DND-41 (cell line): Measurements from ENCODE around the gene ZNF184.

Source experiments
- ATAC-seq: fragments of 200-7000 bp; cut with Tn5 transposase; 3 replicates; pipeline ENCODE4 v1.9.1; 2021; ENCODE audit warnings: low read depth; ENCODE audit not compliant: insufficient read depth
- DNase-seq: peaks from one replicate; pipeline ENCODE4 v3.0.0-alpha.2; 2020
- H2AFZ ChIP-seq: 2 replicates; pipeline ENCODE4 v1.6.0; 2012; ENCODE audit warnings: low read depth, low read length
- H3K27ac ChIP-seq: 2 replicates; pipeline ENCODE4 v1.5.1; 2012; ENCODE audit warnings: low read length, inconsistent platforms
- H3K27me3 ChIP-seq: fragments of 200-600 bp; sonication (generic); 2 replicates; pipeline ENCODE4 v1.6.0; 2012; ENCODE audit warnings: low read length, mild to moderate bottlenecking, inconsistent platforms; ENCODE audit not compliant: insufficient read depth, poor library complexity
- H3K36me3 ChIP-seq: 2 replicates; pipeline ENCODE4 v1.5.1; 2012; ENCODE audit warnings: low read length, inconsistent platforms; ENCODE audit not compliant: insufficient read depth
- H3K4me1 ChIP-seq: 2 replicates; pipeline ENCODE4 v1.5.1; 2012; ENCODE audit warnings: mild to moderate bottlenecking, low read length; ENCODE audit not compliant: insufficient read depth
- H3K4me2 ChIP-seq: 2 replicates; pipeline ENCODE4 v1.6.0; 2012; ENCODE audit warnings: mild to moderate bottlenecking, moderate library complexity, low read length, inconsistent platforms; ENCODE audit not compliant: insufficient read depth
- H3K4me3 ChIP-seq, 2 experiments: fragments of 200-600 bp in 1 of 2; shearing (Covaris generic) in 1 of 2; 2 replicates each; pipeline ENCODE4 v1.5.1; 2012 to 2016; ENCODE audit warnings: inconsistent platforms in 2 of 2, low read length in 2 of 2, mild to moderate bottlenecking in 2 of 2, low read depth in 1 of 2, moderate library complexity in 1 of 2
- H3K79me2 ChIP-seq: 2 replicates; pipeline ENCODE4 v1.6.0; 2012; ENCODE audit warnings: low read length, inconsistent platforms; ENCODE audit not compliant: insufficient read depth
- H3K9ac ChIP-seq: 2 replicates; pipeline ENCODE4 v1.6.0; 2012; ENCODE audit warnings: low read depth, mild to moderate bottlenecking, inconsistent platforms, low read length, moderate library complexity
- H3K9me3 ChIP-seq: 2 replicates; pipeline ENCODE4 v1.5.1; 2012; ENCODE audit warnings: low read length, moderate library complexity, mild to moderate bottlenecking, inconsistent platforms; ENCODE audit not compliant: insufficient read depth, severe bottlenecking
- H4K20me1 ChIP-seq: 2 replicates; pipeline ENCODE4 v1.6.0; 2012; ENCODE audit warnings: low read length; ENCODE audit not compliant: insufficient read depth
- CTCF ChIP-seq: IDR thresholded peaks from 2 replicates; pipeline ENCODE4 v1.5.1; 2012; ENCODE audit warnings: borderline replicate concordance, low read length, moderate library complexity, mild to moderate bottlenecking; ENCODE audit not compliant: poor library complexity, severe bottlenecking; ENCODE audit errors: extremely low read depth
- EZH2 ChIP-seq: IDR thresholded peaks from 3 replicates; pipeline ENCODE4 v1.6.1; 2012; ENCODE audit warnings: borderline replicate concordance, low read depth, mild to moderate bottlenecking, moderate library complexity, low read length, inconsistent platforms; ENCODE audit not compliant: severe bottlenecking

Gene ZNF184

GRCh38 chr6:27502508-27503435, 29.9 kb upstream of the ZNF184 start:
- Histone ChIP-seq H3K4me2 (peak overlapping the region; percentile 84), H3K27ac (peak overlapping the region; percentile 74), H3K4me1 (peaks cover 31% of the 10 kb centered on the region), H3K9me3 (no peaks in the 10 kb centered on the region), H3K36me3 (no peaks in the 10 kb centered on the region), H3K9ac (peak overlapping the region; percentile 54), H3K79me2 (no peaks in the 10 kb centered on the region), H3K4me3 (peak overlapping the region; percentile 42 to 64; a peak in 3 of 4 replicates), H3K27me3 (peaks cover 4% of the 10 kb centered on the region), H4K20me1 (no peaks in the 10 kb centered on the region), H2AFZ (peak overlapping the region; percentile 92)
- ATAC-seq (peak; percentile 80), DNase-seq (peak; percentile 84)
- TF ChIP-seq CTCF (no peak), EZH2 (no peak)

GRCh38 chr6:27501187-27501586, 28.3 kb upstream of the ZNF184 start:
- Histone ChIP-seq H3K79me2 (no peaks in the 10 kb centered on the region), H4K20me1 (no peaks in the 10 kb centered on the region), H3K4me2 (0 out of 2 replicates have a peak overlapping the region, but pooled peaks have one; percentile 84), H3K4me1 (peaks cover 29% of the 10 kb centered on the region), H3K27ac (no peak overlapping the region), H2AFZ (no peak overlapping the region), H3K9ac (no peak overlapping the region), H3K27me3 (peaks cover 4% of the 10 kb centered on the region), H3K36me3 (no peaks in the 10 kb centered on the region), H3K9me3 (no peaks in the 10 kb centered on the region), H3K4me3 (no peak overlapping the region)
- TF ChIP-seq EZH2 (no peak), CTCF (no peak)
- no peak for ATAC-seq
- no peak for DNase-seq

- no peaks in the 10 kb centered on the region for H4K20me1 ChIP-seq
- H3K27ac ChIP-seq: no peak overlapping the region
- peaks cover 27% of the 10 kb centered on the region for H3K4me1 ChIP-seq
- H3K4me3 ChIP-seq: no peak overlapping the region
- TF ChIP-seq CTCF (no peak), EZH2 (no peak)
- H2AFZ ChIP-seq: no peak overlapping the region
- no peak overlapping the region for H3K4me2 ChIP-seq
- H3K36me3 ChIP-seq: no peaks in the 10 kb centered on the region
- no peak for DNase-seq
- no peak overlapping the region for H3K9ac ChIP-seq
- no peak for ATAC-seq
- H3K27me3 ChIP-seq: peaks cover 4% of the 10 kb centered on the region
- H3K79me2 ChIP-seq: no peaks in the 10 kb centered on the region
- H3K9me3 ChIP-seq: no peaks in the 10 kb centered on the region
Observed at GRCh38 chr6:27500177-27500576, 27.3 kb upstream of the ZNF184 start.
